Neural cell (in vitro differentiated cells): Measurements from ENCODE around the gene CCDC7.

Experiments
- EZH2 ChIP-seq: fragments of 200-600, 300-800 bp; shearing (Covaris generic), sonication (generic); IDR thresholded peaks from 2 replicates; pipeline ENCODE4 v1.6.1; 2014; ENCODE audit warnings: antibody characterized with exemption, low read length, borderline replicate concordance, mild to moderate bottlenecking; ENCODE audit not compliant: insufficient read depth, poor library complexity, severe bottlenecking
- MXI1 ChIP-seq: fragments of 450-650 bp; conservative IDR thresholded peaks from 2 replicates; pipeline ENCODE4 v1.6.1; 2014; ENCODE audit warnings: antibody characterized with exemption, mild to moderate bottlenecking; ENCODE audit not compliant: poor library complexity, severe bottlenecking
- TAF1 ChIP-seq: IDR thresholded peaks from 2 replicates; pipeline ENCODE4 v1.6.1; 2012; ENCODE audit warnings: low read depth
- TF ChIP-seq, protein P1 (sequence below): fragments of 450-650 bp; IDR thresholded peaks from 2 replicates; pipeline ENCODE4 v1.5.1; 2014; ENCODE audit warnings: antibody characterized with exemption, mild to moderate bottlenecking, moderate library complexity; ENCODE audit not compliant: poor library complexity, severe bottlenecking
- TF ChIP-seq, protein P2 (sequence below): IDR thresholded peaks from 2 replicates; pipeline ENCODE4 v1.6.1; 2012; ENCODE audit warnings: borderline replicate concordance

DNA sequence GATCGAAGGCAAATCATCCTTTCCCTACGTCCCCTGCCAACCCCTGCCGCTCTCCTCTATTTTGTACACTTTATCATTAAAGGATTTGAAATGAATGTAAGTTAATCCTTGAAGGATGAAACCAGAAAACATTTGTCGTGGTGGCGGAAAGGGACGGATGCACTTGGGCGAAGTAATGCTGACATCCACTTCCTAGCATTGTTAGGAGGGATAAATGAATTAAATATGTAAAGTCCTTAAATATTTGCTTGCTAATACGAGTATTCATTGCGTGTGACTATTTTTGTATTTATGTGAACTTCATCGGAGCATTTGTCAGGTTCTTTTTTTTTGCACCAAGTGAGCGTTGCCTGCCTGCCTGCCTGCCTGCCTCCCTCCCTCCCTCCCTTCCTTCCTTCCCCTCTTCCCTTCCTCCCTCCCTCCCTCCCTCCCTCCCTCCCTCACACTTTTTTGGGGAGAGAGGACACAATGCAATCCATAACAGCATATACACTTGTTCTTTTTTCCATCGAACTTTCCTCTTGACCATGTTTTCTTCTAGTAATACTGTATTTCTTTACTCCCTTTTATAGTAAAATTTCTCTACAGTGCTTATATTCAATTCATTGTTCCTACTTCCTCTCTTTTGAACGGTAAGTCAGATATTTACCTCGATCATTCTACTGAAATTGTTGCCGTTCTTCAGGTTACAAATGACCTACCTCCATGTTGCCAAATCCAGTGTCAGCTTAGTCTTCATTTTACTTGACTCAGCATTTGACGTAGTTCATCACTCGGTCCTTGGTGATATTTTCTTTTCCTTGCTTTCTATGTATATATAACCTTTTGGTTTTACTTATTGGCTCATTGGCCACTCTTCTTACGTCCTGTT lies 831 bp downstream of the CCDC7 start:
- TF ChIP-seq, protein P1, sequence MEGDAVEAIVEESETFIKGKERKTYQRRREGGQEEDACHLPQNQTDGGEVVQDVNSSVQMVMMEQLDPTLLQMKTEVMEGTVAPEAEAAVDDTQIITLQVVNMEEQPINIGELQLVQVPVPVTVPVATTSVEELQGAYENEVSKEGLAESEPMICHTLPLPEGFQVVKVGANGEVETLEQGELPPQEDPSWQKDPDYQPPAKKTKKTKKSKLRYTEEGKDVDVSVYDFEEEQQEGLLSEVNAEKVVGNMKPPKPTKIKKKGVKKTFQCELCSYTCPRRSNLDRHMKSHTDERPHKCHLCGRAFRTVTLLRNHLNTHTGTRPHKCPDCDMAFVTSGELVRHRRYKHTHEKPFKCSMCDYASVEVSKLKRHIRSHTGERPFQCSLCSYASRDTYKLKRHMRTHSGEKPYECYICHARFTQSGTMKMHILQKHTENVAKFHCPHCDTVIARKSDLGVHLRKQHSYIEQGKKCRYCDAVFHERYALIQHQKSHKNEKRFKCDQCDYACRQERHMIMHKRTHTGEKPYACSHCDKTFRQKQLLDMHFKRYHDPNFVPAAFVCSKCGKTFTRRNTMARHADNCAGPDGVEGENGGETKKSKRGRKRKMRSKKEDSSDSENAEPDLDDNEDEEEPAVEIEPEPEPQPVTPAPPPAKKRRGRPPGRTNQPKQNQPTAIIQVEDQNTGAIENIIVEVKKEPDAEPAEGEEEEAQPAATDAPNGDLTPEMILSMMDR: no peak
- TF ChIP-seq, protein P2, sequence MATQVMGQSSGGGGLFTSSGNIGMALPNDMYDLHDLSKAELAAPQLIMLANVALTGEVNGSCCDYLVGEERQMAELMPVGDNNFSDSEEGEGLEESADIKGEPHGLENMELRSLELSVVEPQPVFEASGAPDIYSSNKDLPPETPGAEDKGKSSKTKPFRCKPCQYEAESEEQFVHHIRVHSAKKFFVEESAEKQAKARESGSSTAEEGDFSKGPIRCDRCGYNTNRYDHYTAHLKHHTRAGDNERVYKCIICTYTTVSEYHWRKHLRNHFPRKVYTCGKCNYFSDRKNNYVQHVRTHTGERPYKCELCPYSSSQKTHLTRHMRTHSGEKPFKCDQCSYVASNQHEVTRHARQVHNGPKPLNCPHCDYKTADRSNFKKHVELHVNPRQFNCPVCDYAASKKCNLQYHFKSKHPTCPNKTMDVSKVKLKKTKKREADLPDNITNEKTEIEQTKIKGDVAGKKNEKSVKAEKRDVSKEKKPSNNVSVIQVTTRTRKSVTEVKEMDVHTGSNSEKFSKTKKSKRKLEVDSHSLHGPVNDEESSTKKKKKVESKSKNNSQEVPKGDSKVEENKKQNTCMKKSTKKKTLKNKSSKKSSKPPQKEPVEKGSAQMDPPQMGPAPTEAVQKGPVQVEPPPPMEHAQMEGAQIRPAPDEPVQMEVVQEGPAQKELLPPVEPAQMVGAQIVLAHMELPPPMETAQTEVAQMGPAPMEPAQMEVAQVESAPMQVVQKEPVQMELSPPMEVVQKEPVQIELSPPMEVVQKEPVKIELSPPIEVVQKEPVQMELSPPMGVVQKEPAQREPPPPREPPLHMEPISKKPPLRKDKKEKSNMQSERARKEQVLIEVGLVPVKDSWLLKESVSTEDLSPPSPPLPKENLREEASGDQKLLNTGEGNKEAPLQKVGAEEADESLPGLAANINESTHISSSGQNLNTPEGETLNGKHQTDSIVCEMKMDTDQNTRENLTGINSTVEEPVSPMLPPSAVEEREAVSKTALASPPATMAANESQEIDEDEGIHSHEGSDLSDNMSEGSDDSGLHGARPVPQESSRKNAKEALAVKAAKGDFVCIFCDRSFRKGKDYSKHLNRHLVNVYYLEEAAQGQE: no peak
- TF ChIP-seq EZH2 (no peak), MXI1 (no peak), TAF1 (no peak)
